ENCODE data around the gene MYO1A.
"Not testable (repeated sequence)": the region's sequence is repeated elsewhere in the genome, so short reads cannot be mapped to it uniquely, and the experiment has no call there.

The MYO1A gene

DNA sequence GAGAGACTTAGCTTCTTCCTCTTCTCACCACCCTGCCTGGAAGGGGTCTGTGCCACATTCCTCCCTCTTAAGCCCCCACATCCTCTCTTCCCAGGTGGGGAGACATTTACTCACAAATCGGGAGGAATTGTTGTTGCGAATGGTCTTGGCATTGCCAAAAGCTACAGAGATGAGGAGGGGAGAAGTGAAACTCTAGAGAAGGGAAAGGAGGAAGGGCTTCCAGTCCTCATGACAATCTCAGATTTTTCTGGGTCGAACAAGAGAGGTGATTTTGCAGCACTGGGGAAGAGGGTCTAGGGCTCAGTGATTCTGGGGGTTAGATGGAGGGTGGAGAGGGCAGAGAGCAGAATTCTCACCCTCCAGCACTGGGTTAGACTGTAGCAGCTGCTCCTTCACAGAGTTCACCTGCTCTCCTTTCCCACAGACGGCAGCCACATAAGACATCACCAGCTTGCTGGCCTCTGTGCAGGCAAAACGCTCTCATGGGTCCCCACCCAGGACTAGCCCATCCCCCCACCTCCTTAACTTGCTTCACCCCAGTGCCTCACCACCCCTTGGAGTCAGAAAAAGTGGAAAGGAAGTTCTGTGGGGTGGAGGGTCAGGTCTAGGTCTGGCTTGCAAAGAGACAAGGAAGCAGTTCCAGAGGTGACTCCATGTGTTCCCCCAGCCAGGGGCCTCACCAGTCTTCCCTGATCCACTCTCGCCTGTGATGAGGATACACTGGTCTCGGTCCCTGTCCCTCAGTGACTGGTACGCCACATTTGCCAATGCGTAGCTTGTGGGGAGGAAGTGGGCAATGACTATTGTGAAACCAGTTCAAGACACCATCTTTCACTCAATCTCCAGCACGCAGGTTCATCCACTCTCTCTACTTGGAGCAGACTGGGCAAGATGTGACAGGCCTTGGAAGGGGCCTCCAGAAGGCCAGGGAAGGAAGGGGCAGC, 2.7 kb downstream of the MYO1A start:
- no peak for DNase-seq

- DNase-seq = no peak
Observed at GRCh38 chr12:57046086-57046791, 3.7 kb downstream of the MYO1A start.

GRCh38 chr12:57044889-57045288, 5.0 kb downstream of the MYO1A start:
- no peak for DNase-seq

DNA sequence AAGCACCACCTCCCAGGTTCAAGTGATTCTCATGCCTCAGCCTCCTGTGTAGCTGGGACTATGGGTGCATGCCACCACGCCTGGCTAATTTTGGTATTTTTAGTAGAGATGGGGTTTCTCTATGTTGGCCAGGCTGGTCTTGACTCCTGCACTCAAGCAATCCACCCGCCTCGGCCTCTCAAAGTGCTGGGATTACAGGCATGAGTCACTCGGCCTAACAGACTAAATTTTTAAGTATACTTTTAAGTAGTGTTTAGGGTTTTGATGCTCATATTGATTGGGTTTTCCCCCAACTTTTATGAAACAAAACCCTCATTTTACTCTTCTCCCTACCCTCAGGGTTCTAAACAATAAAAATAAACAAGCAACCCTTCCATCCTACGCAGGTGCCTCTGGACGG, 5.5 kb downstream of the MYO1A start:
- DNase-seq = no peak

DNA sequence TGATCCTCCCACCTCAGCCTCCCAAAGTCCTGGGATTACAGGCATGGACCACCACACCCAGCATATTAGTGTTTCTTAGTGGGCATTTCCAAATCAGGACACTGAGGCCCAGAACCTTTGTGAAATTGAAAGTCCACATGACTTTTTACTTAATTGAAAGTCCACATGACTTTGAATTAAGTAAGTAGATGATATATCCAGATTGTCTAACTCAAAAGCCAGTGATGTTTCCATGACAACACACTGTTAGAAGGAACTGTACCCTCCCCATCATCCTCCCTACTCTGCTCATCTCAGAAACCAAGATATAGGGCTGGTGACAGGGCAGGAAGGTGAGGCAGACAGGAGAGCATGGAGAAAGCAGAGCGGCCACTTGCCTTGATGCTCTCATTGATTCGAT, 7.2 kb downstream of the MYO1A start:
- DNase-seq = no peak

DNA sequence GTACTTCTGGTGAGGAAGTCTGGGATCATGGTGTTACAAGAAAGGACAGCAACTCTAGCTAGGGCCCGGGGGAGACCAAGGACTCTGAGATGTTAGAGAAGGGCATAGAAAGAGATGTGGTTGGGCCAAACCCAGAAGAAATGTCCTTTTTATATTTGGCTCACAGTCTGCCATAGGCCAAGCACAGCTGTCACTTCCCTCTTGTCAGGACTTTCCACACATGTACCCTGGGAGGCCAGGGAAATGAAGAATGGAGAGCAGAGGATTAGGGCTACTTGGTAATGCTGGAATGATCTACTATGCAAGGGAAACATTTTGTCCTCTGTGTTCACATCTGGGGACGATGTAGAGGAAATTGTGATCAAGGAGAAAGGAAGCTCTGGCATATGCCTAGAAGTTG, 9.2 kb downstream of the MYO1A start:
- DNase-seq = no peak

DNA sequence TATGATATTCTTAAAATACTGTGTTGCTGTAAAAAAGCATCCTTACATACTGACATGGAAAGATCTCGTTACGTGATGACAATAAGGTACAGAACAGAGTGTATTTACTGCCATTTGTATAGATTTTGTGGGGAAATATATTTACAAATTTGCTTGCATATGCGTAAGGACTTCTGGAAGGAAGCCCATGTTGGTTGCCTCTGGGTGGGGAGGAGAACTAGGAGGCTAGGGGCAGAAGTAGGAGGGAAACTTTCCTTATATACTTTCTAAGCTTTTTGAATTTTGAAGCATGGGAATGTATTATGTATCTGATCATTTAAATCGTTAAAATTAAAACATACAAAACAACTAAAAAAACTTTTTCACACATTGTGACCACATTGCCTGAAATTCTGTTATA, 9.7 kb downstream of the MYO1A start:
- no peak for DNase-seq

- no peak for DNase-seq
Observed at GRCh38 chr12:57039016-57039798, 10.7 kb downstream of the MYO1A start.

- DNase-seq = no peak
Observed at GRCh38 chr12:57037264-57037663, 12.7 kb downstream of the MYO1A start.

DNA sequence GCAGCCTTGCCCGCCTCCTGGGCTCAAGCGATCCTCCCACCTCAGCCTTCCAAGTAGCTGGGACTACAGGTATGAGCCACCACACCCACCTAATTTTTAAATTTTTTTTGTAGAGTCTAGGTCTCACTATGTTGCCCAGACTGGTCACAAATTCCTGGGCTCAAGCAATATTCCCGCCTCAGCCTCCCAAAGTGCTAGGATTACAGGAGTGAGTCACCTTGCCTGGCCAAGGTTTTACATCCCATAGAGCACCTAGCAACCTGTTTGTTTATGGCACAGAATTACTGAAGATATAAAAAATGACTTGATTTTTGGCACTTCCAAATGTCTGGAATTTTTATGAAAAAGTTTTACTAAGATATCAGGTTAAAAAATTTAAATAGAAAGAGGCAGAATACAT, 16.5 kb downstream of the MYO1A start:
- DNase-seq = no peak

DNA sequence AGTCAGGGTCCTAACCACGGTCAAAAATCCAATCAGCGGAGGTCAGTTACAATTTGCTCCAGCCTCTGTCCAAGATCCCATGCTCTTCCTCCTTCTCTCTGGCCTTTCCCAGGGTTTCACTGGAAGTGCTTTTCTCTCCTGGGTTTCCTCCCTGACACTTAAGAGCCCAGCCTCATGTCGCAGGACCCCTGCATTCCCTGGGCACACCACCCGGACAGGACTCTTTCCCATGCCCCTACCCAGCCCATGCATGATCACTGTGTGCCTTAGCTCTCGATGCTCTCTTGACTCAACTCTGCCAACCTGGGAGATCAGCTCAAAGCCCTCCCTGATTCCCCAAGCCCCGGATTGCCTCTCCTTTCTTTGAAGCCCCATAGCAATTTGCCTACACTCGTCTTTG, 18.1 kb downstream of the MYO1A start:
- DNase-seq = no peak

DNA sequence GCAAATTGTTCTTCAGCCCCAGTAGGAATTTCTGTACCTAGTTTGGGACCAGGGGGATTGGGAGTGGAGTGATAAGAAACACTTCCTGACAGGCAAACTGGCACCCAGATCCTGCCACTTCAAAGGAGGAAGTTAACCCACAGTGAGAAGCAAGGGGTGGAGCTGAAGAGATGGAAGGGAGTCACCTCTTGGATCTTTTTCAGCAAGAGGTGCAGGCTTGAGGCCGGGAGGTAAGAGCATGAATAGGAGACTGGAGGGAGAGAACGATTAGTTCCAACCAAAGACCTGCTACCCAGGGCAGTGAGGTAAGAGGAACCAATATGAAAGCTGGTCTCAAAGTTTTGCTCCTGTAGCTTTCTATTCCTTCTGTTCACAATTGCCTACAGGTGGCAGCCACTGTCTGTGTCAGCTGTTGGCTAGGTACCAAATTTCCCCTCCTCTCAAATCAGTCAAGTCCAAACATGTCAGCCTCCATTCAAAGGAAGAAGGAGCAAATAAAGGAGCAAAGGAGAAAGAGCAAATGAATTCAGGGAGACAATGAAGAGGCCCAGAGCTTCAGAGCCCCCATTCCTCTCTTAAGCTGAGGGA, 18.7 kb downstream of the MYO1A start:
- DNase-seq = no peak

GRCh38 chr12:57029457-57029856, 20.5 kb downstream of the MYO1A start:
- no peak for DNase-seq

DNA sequence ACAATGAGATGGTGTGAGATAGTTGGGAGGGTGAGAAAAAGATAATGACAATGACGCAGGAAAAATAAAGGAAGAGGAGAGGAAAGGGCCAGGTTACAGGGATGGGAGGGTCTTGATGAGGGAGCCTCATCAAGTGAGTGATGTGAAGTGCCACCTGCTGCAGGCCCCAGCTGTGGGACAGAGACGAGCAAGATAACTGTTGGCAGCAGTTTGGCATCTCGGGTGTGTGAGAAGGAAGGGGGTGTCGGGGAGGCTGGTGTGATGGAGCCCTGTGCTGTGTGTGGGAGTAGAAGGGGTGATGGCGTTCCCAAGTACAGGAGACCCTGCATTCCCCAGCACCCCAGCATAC, 22.1 kb downstream of the MYO1A start:
- no peak for DNase-seq

DNA sequence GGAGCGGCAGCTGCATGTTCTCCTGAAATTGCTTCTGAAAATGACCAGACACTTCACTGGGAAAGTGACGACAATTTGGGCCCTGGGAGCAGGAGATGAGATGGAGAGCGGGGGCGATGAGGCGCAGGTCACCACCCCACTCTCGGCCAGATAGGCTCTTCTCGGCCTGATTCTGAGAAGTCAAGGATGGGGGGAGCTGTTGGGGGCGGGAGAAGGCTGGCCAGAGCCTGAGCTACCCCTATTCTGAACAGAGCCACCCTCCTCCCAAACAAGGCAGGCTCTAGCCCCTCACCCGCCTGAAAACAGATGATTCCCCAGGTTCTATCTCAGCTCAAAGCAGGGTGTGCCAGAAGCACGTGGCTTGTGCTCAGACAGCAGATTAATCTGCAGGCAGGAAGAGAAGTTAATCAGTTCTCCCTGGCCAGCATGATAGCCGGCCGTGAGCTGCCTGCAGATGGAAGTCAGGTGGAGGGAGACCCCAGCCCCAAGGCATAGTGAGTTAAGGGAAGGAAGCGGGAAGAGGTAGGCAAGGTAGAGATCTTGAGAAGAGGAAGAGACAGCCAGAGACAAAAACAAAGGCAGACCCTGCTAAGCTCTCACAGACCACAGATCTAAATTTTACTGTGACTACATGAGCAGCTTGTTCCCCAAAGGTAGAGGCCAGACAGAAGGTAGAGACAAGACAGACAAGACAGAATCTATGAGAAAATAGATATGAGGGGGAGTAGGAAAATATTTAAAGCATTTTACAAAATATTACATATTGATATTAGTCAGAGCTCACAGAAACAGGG, 22.7 kb downstream of the MYO1A start:
- DNase-seq = no peak

DNA sequence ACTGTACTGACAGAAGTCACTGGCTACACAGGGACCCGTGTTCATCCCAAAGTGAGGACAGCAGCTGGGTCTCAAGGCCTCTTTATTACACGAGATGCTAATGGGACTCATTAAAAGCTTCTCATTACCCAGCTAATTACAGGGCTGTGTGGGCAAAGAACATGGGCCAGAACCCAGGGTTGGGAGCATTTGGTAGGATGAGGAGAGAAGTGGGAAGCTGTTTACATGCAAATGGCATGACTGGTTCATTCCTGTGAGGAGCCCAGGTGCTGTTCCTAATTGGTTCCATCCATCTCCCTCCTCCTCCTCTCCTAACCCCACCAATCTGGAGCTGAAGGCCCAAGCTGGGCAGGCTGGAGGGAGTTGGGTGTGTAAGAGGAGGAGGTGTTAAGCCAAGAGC, 24.7 kb downstream of the MYO1A start:
- no peak for DNase-seq

- not testable (repeated sequence) for DNase-seq
Observed at GRCh38 chr12:57022324-57022723, 27.6 kb downstream of the MYO1A start.

GRCh38 chr12:57019983-57020719, 29.8 kb downstream of the MYO1A start:
- DNase-seq = no peak

- no peak for DNase-seq
Observed at GRCh38 chr12:57018906-57019305, 31.0 kb downstream of the MYO1A start.

GRCh38 chr12:57018353-57018752, 31.6 kb downstream of the MYO1A start:
- DNase-seq = not testable (repeated sequence)

DNA sequence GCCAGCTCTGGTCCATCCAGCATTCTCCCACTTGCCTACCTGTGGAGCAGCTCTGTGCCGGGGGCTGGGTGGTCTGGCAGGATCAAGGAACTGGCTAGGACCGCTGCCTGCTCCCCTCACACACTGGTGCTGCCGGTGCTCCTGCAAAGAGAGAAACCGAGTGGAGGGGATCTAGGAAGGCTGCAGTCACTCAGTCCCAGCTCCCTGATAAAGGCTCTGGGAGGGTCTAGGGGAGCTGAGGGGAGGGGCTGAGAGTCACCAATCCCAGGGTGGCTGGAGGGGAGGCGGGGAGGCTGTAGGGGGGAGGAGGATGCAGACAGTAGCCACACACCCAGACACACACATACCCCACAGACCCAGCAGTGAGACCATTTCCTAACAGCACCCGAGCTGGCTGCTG, 33.6 kb downstream of the MYO1A start, which contains the start of gene TAC3:
Gene TAC3, minus strand, starts transcription at position 182 of the 400 bp plus-strand sequence. CDS start 732 bp downstream, outside the sequence.
- no peak for DNase-seq

Measured in cerebellar nuclear complex (tissue), 1 donor.